Muscle of leg (tissue), 11 donors: Measurements from ENCODE around the gene MRPS7. TPM values are rescaled to one million over a fixed set of nuclear protein-coding genes. Genes with fewer than 3 reads are reported as not detected.

Experiments
- DNase-seq: peaks from one replicate; pipeline ENCODE4 v3.0.0; 2013
- H3K27ac ChIP-seq: one replicate; pipeline ENCODE4 v1.5.1; 2013; ENCODE audit warnings: mild to moderate bottlenecking, low read length, control low read depth
- H3K27me3 ChIP-seq: one replicate; pipeline ENCODE4 v1.6.1; 2013; ENCODE audit warnings: low read length; ENCODE audit not compliant: control insufficient read depth, insufficient read depth
- H3K36me3 ChIP-seq: one replicate; pipeline ENCODE4 v1.6.1; 2013; ENCODE audit warnings: low read length; ENCODE audit not compliant: control insufficient read depth, insufficient read depth
- H3K4me1 ChIP-seq: one replicate; pipeline ENCODE4 v1.6.1; 2013; ENCODE audit warnings: low read length; ENCODE audit not compliant: control insufficient read depth, insufficient read depth
- H3K4me3 ChIP-seq: one replicate; pipeline ENCODE4 v1.5.1; 2013; ENCODE audit warnings: low read length, control low read depth
- H3K9me3 ChIP-seq: replicated peaks from 2 replicates; pipeline ENCODE4 v1.6.1; 2013; ENCODE audit warnings: low read depth, low read length; ENCODE audit not compliant: control insufficient read depth
- WGBS: methylation state at CpG from one replicate; pipeline ENCODE4 v1.1.5; 2013; ENCODE audit warnings: missing lambda C conversion rate; ENCODE audit not compliant: insufficient coverage; 5-methylcytosine and 5-hydroxymethylcytosine counted together
- polyA plus RNA-seq, 8 donors: library from polyadenylated mRNA; unstranded; fragments of 120-200 nt; gene quantifications; one replicate each; pipeline versions ENCODE4 v1.2.1 to v1.2.3, GENCODE V29; 2013; ENCODE audit warnings: inconsistent platforms in 1 of 8, low replicate concordance in 1 of 8; ENCODE audit not compliant: insufficient read length in 8 of 8, insufficient read depth in 1 of 8
- total RNA-seq: library from RNA; stranded (reverse); fragments of 120-200 nt; gene quantifications from one replicate; pipeline ENCODE4 v1.2.4, GENCODE V29; 2013

The MRPS7 gene
- total and polyA plus RNA-seq, 9 donors = 51.2 to 71.7 (median 60.7) TPM

- DNase-seq = no peak
- no peaks in the 10 kb centered on the region for H3K36me3 ChIP-seq
- no peak overlapping the region for H3K4me3 ChIP-seq
- H3K9me3 ChIP-seq = no peaks in the 10 kb centered on the region
- H3K27ac ChIP-seq = no peak overlapping the region
- H3K27me3 ChIP-seq = no peaks in the 10 kb centered on the region
- H3K4me1 ChIP-seq = no peaks in the 10 kb centered on the region
- WGBS = 66% methylated on average over 4 of the region's 9 CpGs
These were observed 39.4 kb downstream of the MRPS7 start for GRCh38 chr17:75301049-75301448.

- no peaks in the 10 kb centered on the region for H3K9me3 ChIP-seq
- H3K36me3 ChIP-seq = no peaks in the 10 kb centered on the region
- H3K27me3 ChIP-seq = no peaks in the 10 kb centered on the region
- WGBS = 86% methylated on average over 17 of the region's 17 CpGs
- DNase-seq = no peak
- H3K4me1 ChIP-seq = no peaks in the 10 kb centered on the region
- no peak overlapping the region for H3K4me3 ChIP-seq
- no peak overlapping the region for H3K27ac ChIP-seq
These were observed 40.0 kb downstream of the MRPS7 start for GRCh38 chr17:75301502-75302206.

GRCh38 chr17:75307957-75308731 lies 46.5 kb downstream of the MRPS7 start:
- 72% methylated on average over 9 of the region's 13 CpGs for WGBS
- no peak for DNase-seq
- no peaks in the 10 kb centered on the region for H3K27me3 ChIP-seq
- H3K4me1 ChIP-seq = peaks cover 2% of the 10 kb centered on the region
- no peaks in the 10 kb centered on the region for H3K36me3 ChIP-seq
- H3K9me3 ChIP-seq = no peaks in the 10 kb centered on the region
- no peak overlapping the region for H3K4me3 ChIP-seq
- no peak overlapping the region for H3K27ac ChIP-seq

GRCh38 chr17:75308732-75309629 lies 47.3 kb downstream of the MRPS7 start:
- Histone ChIP-seq H3K27ac (peak overlapping the region; percentile 21), H3K4me1 (peaks cover 6% of the 10 kb centered on the region), H3K36me3 (no peaks in the 10 kb centered on the region), H3K9me3 (no peaks in the 10 kb centered on the region), H3K4me3 (no peak overlapping the region), H3K27me3 (no peaks in the 10 kb centered on the region)
- WGBS = 59% methylated on average over 12 of the region's 20 CpGs
- no peak for DNase-seq

GRCh38 chr17:75313941-75314551 lies 52.4 kb downstream of the MRPS7 start:
- Histone ChIP-seq H3K27ac (peak overlapping the region; percentile 66), H3K36me3 (peaks cover 17% of the 10 kb centered on the region), H3K4me3 (no peak overlapping the region), H3K27me3 (no peaks in the 10 kb centered on the region), H3K4me1 (peaks cover 6% of the 10 kb centered on the region), H3K9me3 (no peaks in the 10 kb centered on the region)
- 66% methylated on average over 8 of the region's 14 CpGs for WGBS
- DNase-seq = peak; percentile 71

- H3K36me3 ChIP-seq = peaks cover 32% of the 10 kb centered on the region
- H3K27me3 ChIP-seq = no peaks in the 10 kb centered on the region
- no peak overlapping the region for H3K4me3 ChIP-seq
- no peak for DNase-seq
- WGBS = 61% methylated on average over 10 of the region's 19 CpGs
- H3K27ac ChIP-seq = no peak overlapping the region
- H3K9me3 ChIP-seq = no peaks in the 10 kb centered on the region
- H3K4me1 ChIP-seq = peaks cover 6% of the 10 kb centered on the region
These were observed 54.0 kb downstream of the MRPS7 start for GRCh38 chr17:75315541-75316243.

Other genes with a start within 250 kb of the MRPS7 start
- 34.0 TPM for gene MRPL58, start 249.2 kb upstream of the MRPS7 start, total RNA-seq
- 10 to 100 TPM; 17.6 to 25.2 (median 21.1) TPM for gene MRPL58, start 249.2 kb upstream of the MRPS7 start, polyA plus RNA-seq
- 332 TPM for gene ATP5PD, start 214.9 kb upstream of the MRPS7 start, total RNA-seq
- gene ATP5PD, start 214.9 kb upstream of the MRPS7 start, polyA plus RNA-seq = 100 to 1,000 TPM; 216 to 280 (median 246) TPM
- 16.8 TPM for gene KCTD2, start 214.7 kb upstream of the MRPS7 start, total RNA-seq
- 10 to 100 TPM; 19.8 to 24.7 (median 22.2) TPM for gene KCTD2, start 214.7 kb upstream of the MRPS7 start, polyA plus RNA-seq
- 4.4 TPM for gene SLC16A5, start 173.9 kb upstream of the MRPS7 start, total RNA-seq
- 10 to 100 TPM in 2 of 8 donors, 1 to 10 TPM in 6; 7.8 to 12.7 (median 8.4) TPM for gene SLC16A5, start 173.9 kb upstream of the MRPS7 start, polyA plus RNA-seq
- gene ARMC7, start 151.9 kb upstream of the MRPS7 start, total RNA-seq = 2.4 TPM
- gene ARMC7, start 151.9 kb upstream of the MRPS7 start, polyA plus RNA-seq = 1 to 10 TPM; 6.2 to 7.9 (median 7.5) TPM
- gene NT5C, start 130.1 kb upstream of the MRPS7 start, total RNA-seq = 55.6 TPM
- gene NT5C, start 130.1 kb upstream of the MRPS7 start, polyA plus RNA-seq = 10 to 100 TPM; 38.3 to 53.8 (median 42.4) TPM
- gene JPT1, start 107.4 kb upstream of the MRPS7 start, total RNA-seq = 138 TPM
- 100 to 1,000 TPM; 223 to 361 (median 294) TPM for gene JPT1, start 107.4 kb upstream of the MRPS7 start, polyA plus RNA-seq
- 242 TPM for gene SUMO2, start 78.9 kb upstream of the MRPS7 start, total RNA-seq
- gene SUMO2, start 78.9 kb upstream of the MRPS7 start, polyA plus RNA-seq = 100 to 1,000 TPM; 340 to 477 (median 387) TPM
- gene NUP85, start 56.2 kb upstream of the MRPS7 start, total RNA-seq = 33.5 TPM
- 10 to 100 TPM; 35.1 to 51.2 (median 44.3) TPM for gene NUP85, start 56.2 kb upstream of the MRPS7 start, polyA plus RNA-seq
- 13.3 TPM for gene GGA3, start 273 bp upstream of the MRPS7 start, total RNA-seq
- gene GGA3, start 273 bp upstream of the MRPS7 start, polyA plus RNA-seq = 10 to 100 TPM; 26.7 to 35.9 (median 30.6) TPM
- 9.4 TPM for gene MIF4GD, start 9.4 kb downstream of the MRPS7 start, total RNA-seq
- gene MIF4GD, start 9.4 kb downstream of the MRPS7 start, polyA plus RNA-seq = 10 to 100 TPM in 7 of 8 donors, 1 to 10 TPM in 1; 9.9 to 14.8 (median 12.6) TPM
- 7.0 TPM for gene SLC25A19, start 27.6 kb downstream of the MRPS7 start, total RNA-seq
- gene SLC25A19, start 27.6 kb downstream of the MRPS7 start, polyA plus RNA-seq = 1 to 10 TPM; 6.1 to 8.3 (median 7.3) TPM
- gene GRB2, start 143.8 kb downstream of the MRPS7 start, total RNA-seq = 88.4 TPM
- 100 to 1,000 TPM; 125 to 162 (median 148) TPM for gene GRB2, start 143.8 kb downstream of the MRPS7 start, polyA plus RNA-seq
- 31.5 TPM for gene TMEM94, start 194.8 kb downstream of the MRPS7 start, total RNA-seq
- 10 to 100 TPM; 47.1 to 67.8 (median 60.4) TPM for gene TMEM94, start 194.8 kb downstream of the MRPS7 start, polyA plus RNA-seq